Type B pancreatic cell (in vitro differentiated cells): ENCODE results near the gene ACKR2. TPM values are rescaled to one million over a fixed set of nuclear protein-coding genes. Genes with fewer than 3 reads are reported as not detected.

Experiments
- DNase-seq: peaks from one replicate; pipeline ENCODE4 v3.0.0; 2021; ENCODE audit warnings: mixed read lengths; ENCODE audit not compliant: unreplicated experiment; ENCODE audit errors: extremely low spot score
- H3K27ac Mint-ChIP-seq: 2 replicates; pipeline ENCODE4 v1.8.0; 2021; ENCODE audit warnings: mild to moderate bottlenecking, mixed read lengths
- H3K27me3 Mint-ChIP-seq: 2 replicates; pipeline ENCODE4 v1.8.0; 2021; ENCODE audit warnings: mixed read lengths
- H3K36me3 Mint-ChIP-seq: 2 replicates; pipeline ENCODE4 v1.8.0; 2021; ENCODE audit warnings: mixed read lengths
- H3K4me1 Mint-ChIP-seq: one replicate; pipeline ENCODE4 v1.8.0; 2021; ENCODE audit warnings: mixed read lengths; ENCODE audit not compliant: unreplicated experiment
- H3K4me3 Mint-ChIP-seq: 2 replicates; pipeline ENCODE4 v1.8.0; 2021; ENCODE audit warnings: mild to moderate bottlenecking, mixed read lengths
- H3K9me3 Mint-ChIP-seq: 2 replicates; pipeline ENCODE4 v1.8.0; 2021; ENCODE audit warnings: mixed read lengths
- total RNA-seq: library from RNA; stranded (reverse); gene quantifications from 2 replicates; pipeline ENCODE4 v1.2.1, GENCODE V29; 2021; ENCODE audit warnings: low replicate concordance
- TF ChIP-seq, protein P1 (sequence below): fragments of 200-600 bp; sonication (generic); conservative IDR thresholded peaks from 2 replicates; pipeline ENCODE4 v1.5.0; 2021; ENCODE audit warnings: antibody characterized with exemption, mild to moderate bottlenecking

ACKR2 gene
- total RNA-seq, 1 donor from 2014 or later, result 3.5 TPM

DNA sequence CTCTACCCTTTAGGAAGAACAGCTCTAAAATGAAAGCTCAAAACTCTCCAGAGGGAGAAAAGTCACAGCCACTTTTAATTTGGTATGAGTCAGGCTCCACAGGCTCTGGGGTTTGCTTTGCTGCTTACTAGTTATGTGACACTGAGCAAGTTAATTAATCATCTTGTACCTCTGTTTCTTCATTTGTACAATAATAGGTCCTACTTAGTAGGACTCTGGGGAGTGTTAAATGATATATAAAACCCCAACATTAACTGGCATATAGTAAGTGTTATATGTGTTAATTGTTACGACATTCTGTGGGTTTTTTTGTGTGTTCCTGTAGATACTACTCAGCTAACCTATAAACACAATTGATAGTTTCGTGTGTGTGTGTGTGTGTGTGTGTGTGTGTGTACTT is 6.6 kb downstream of the ACKR2 start:
- DNase-seq, result no peak
- TF ChIP-seq, protein P1, sequence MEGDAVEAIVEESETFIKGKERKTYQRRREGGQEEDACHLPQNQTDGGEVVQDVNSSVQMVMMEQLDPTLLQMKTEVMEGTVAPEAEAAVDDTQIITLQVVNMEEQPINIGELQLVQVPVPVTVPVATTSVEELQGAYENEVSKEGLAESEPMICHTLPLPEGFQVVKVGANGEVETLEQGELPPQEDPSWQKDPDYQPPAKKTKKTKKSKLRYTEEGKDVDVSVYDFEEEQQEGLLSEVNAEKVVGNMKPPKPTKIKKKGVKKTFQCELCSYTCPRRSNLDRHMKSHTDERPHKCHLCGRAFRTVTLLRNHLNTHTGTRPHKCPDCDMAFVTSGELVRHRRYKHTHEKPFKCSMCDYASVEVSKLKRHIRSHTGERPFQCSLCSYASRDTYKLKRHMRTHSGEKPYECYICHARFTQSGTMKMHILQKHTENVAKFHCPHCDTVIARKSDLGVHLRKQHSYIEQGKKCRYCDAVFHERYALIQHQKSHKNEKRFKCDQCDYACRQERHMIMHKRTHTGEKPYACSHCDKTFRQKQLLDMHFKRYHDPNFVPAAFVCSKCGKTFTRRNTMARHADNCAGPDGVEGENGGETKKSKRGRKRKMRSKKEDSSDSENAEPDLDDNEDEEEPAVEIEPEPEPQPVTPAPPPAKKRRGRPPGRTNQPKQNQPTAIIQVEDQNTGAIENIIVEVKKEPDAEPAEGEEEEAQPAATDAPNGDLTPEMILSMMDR, result no peak
- H3K4me1 Mint-ChIP-seq, result peaks cover 24% of the 10 kb centered on the region
- peak overlapping the region; percentile 43 for H3K27ac Mint-ChIP-seq
- H3K9me3 Mint-ChIP-seq, result no peaks in the 10 kb centered on the region
- peaks cover 6% of the 10 kb centered on the region for H3K27me3 Mint-ChIP-seq
- H3K4me3 Mint-ChIP-seq, result no peak overlapping the region
- H3K36me3 Mint-ChIP-seq, result no peaks in the 10 kb centered on the region

DNA sequence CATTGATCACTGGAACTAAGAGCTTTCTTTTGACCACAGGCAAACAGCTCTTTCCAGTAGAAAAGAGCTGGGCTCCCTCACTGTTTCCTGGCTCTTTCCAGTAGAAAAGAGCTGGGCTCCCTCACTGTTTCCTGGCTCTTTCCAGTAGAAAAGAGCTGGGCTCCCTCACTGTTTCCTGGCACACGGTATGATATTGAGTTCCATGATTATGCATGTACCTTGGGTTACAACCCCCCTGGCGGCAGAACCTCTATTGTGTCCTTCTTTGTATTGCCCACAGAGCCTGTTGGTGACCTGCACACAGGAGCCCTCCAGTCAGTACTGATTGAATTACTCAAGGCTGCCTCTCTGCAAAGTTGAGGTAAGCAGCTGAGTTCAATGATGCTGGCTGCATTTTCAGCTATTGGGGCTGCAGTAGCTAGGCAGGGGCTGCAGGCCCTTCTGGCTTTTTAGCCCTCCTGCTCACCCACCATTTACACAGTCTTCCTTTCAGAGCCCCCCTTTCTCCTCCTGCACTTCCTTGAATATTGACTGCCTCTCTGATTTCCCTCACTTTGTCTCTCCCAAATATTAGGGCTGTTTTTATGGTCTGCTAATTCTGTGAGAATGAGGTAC is 10.2 kb downstream of the ACKR2 start:
- peak overlapping the region; percentile 43 for H3K27ac Mint-ChIP-seq
- DNase-seq, result no peak
- peaks cover 6% of the 10 kb centered on the region for H3K9me3 Mint-ChIP-seq
- H3K4me1 Mint-ChIP-seq, result peaks cover 30% of the 10 kb centered on the region
- peaks cover 3% of the 10 kb centered on the region for H3K27me3 Mint-ChIP-seq
- H3K4me3 Mint-ChIP-seq, result peak overlapping the region; percentile 32
- H3K36me3 Mint-ChIP-seq, result no peaks in the 10 kb centered on the region
- TF ChIP-seq, protein P1, result peak; percentile 43

DNA sequence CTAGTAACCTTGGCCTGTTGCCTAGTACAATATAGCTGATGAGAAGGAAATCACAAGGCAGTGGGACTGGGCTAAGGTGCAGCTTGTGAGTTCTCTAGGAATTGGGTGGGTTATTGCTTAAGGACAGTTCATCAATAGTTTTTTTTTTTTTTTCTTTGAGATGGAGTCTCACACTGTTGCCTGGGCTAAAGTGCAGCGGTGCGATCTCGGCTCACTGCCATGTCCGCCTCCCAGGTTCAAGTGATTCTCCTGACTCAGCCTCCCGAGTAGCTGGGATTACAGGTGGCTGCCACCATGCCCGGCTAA is 11.5 kb downstream of the ACKR2 start:
- Mint-ChIP-seq H3K36me3 (no peaks in the 10 kb centered on the region), H3K27me3 (peaks cover 3% of the 10 kb centered on the region), H3K4me1 (peaks cover 18% of the 10 kb centered on the region), H3K4me3 (no peak overlapping the region), H3K27ac (no peak overlapping the region), H3K9me3 (peaks cover 6% of the 10 kb centered on the region)
- TF ChIP-seq, protein P1, result no peak
- no peak for DNase-seq

- H3K27ac Mint-ChIP-seq, result peak overlapping the region; percentile 85
Observed at GRCh38 chr3:42822828-42823227, 13.6 kb downstream of the ACKR2 start.

DNA sequence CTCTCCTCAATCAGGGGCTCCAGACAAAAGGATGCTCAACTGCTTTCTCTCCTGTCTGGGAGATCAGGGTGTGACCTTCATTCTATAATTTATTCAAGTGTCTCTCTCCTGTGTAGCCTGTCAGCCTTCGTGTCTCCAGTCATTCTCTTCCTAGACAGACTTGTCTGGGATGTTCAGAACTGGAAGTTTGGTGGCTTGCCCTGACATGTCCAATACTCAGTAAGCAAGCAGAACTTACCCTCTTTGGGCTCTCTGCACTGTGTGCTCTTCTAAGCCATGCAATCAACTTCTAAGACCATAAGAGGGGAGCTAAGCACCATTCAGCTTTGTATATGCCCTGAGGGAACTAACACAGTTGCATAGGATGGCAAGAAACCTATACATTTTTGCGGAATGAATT is 14.1 kb downstream of the ACKR2 start:
- Mint-ChIP-seq H3K4me1 (peaks cover 21% of the 10 kb centered on the region), H3K4me3 (peak overlapping the region; percentile 51), H3K9me3 (peaks cover 6% of the 10 kb centered on the region), H3K27ac (peak overlapping the region; percentile 85), H3K36me3 (no peaks in the 10 kb centered on the region), H3K27me3 (peaks cover 3% of the 10 kb centered on the region)
- no peak for DNase-seq
- TF ChIP-seq, protein P1, result no peak

More at GRCh38 chr3:42822828-42823227, 13.6 kb downstream of the ACKR2 start:
- Mint-ChIP-seq H3K4me1 (peaks cover 21% of the 10 kb centered on the region), H3K9me3 (peaks cover 6% of the 10 kb centered on the region), H3K27me3 (peaks cover 3% of the 10 kb centered on the region), H3K4me3 (peak overlapping the region; percentile 51), H3K36me3 (no peaks in the 10 kb centered on the region)
- TF ChIP-seq, protein P1, result no peak
- no peak for DNase-seq

- Mint-ChIP-seq H3K36me3 (no peaks in the 10 kb centered on the region), H3K4me3 (no peak overlapping the region), H3K27me3 (no peaks in the 10 kb centered on the region), H3K4me1 (peaks cover 17% of the 10 kb centered on the region), H3K27ac (peak overlapping the region; percentile 15), H3K9me3 (peaks cover 6% of the 10 kb centered on the region)
- TF ChIP-seq, protein P1, result no peak
- DNase-seq, result no peak
Observed at GRCh38 chr3:42826141-42826540, 16.9 kb downstream of the ACKR2 start.
